Hepatocyte (in vitro differentiated cells): ENCODE results near the gene CYP17A1. TPM values are rescaled to one million over a fixed set of nuclear protein-coding genes. Genes with fewer than 3 reads are reported as not detected.

ENCODE experiments used
- DNase-seq: peaks from one replicate; pipeline ENCODE4 v3.0.0-alpha.2; 2016; ENCODE audit warnings: low spot score
- H2AFZ ChIP-seq: fragments of 200-600 bp; sonication (generic); 2 replicates; pipeline ENCODE4 v1.6.0; 2016; ENCODE audit warnings: antibody characterized with exemption, mild to moderate bottlenecking
- H3K27ac ChIP-seq: fragments of 200-600 bp; sonication (generic); 2 replicates; pipeline ENCODE4 v1.5.1; 2016; ENCODE audit warnings: mild to moderate bottlenecking
- H3K27me3 ChIP-seq: fragments of 200-600 bp; sonication (generic); 2 replicates; pipeline ENCODE4 v1.6.1; 2016
- H3K36me3 ChIP-seq: fragments of 200-600 bp; sonication (generic); replicated peaks from 2 replicates; pipeline ENCODE4 v1.5.1; 2016; ENCODE audit warnings: low read depth; ENCODE audit not compliant: insufficient read depth
- H3K4me1 ChIP-seq: fragments of 200-600 bp; sonication (generic); 2 replicates; pipeline ENCODE4 v1.5.1; 2016; ENCODE audit warnings: mild to moderate bottlenecking, moderate library complexity; ENCODE audit not compliant: insufficient read depth
- H3K4me2 ChIP-seq: fragments of 200-600 bp; sonication (generic); 2 replicates; pipeline ENCODE4 v1.6.0; 2016
- H3K4me3 ChIP-seq: fragments of 200-600 bp; sonication (generic); 2 replicates; pipeline ENCODE4 v1.5.1; 2016; ENCODE audit warnings: mild to moderate bottlenecking
- H3K79me2 ChIP-seq: fragments of 200-600 bp; sonication (generic); 2 replicates; pipeline ENCODE4 v1.6.0; 2017; ENCODE audit warnings: mild to moderate bottlenecking
- H3K9me2 ChIP-seq: fragments of 200-600 bp; sonication (generic); replicated peaks from 2 replicates; pipeline ENCODE4 v1.6.0; 2017; ENCODE audit warnings: mild to moderate bottlenecking; ENCODE audit not compliant: insufficient read depth
- H3K9me3 ChIP-seq: fragments of 200-600 bp; sonication (generic); 2 replicates; pipeline ENCODE4 v1.5.1; 2016; ENCODE audit warnings: low read depth, mild to moderate bottlenecking
- H4K20me1 ChIP-seq: fragments of 200-600 bp; sonication (generic); 2 replicates; pipeline ENCODE4 v1.6.0; 2016; ENCODE audit warnings: mild to moderate bottlenecking; ENCODE audit not compliant: insufficient read depth, poor library complexity, severe bottlenecking
- EZH2 ChIP-seq: fragments of 200-600 bp; sonication (generic); IDR thresholded peaks from 2 replicates; pipeline ENCODE4 v1.6.1; 2016; ENCODE audit warnings: antibody characterized with exemption, mild to moderate bottlenecking, borderline replicate concordance
- EZH2phosphoT487 ChIP-seq: fragments of 200-600 bp; sonication (generic); IDR thresholded peaks from one replicate; pipeline ENCODE4 v1.6.1; 2018; ENCODE audit warnings: antibody characterized with exemption, mild to moderate bottlenecking, low read depth, moderate library complexity; ENCODE audit not compliant: unreplicated experiment, severe bottlenecking
- WGBS: methylation state at CpG from one replicate; pipeline ENCODE4 v1.1.6; 2016; ENCODE audit warnings: low lambda C conversion rate; ENCODE audit errors: missing lambda C conversion rate; 5-methylcytosine and 5-hydroxymethylcytosine counted together
- polyA plus RNA-seq: library from polyadenylated mRNA; unstranded; fragments of >200 nt; fragmentation: Nextera tagmentation; extraction: Ambion mirVana; gene quantifications from 2 replicates; pipeline ENCODE4 v1.2.1, GENCODE V29; 2016
- total RNA-seq: library from RNA; depleted of rRNA; stranded (reverse); fragments of >200 nt; gene quantifications from 2 replicates; pipeline ENCODE4 v1.2.3, GENCODE V29; 2014
- TF ChIP-seq, protein P1 (sequence below): fragments of 200-600 bp; sonication (generic); IDR thresholded peaks from 2 replicates; pipeline ENCODE4 v1.5.1; 2016; ENCODE audit warnings: antibody characterized with exemption, mild to moderate bottlenecking; ENCODE audit not compliant: poor library complexity

CYP17A1 gene
- total and polyA plus RNA-seq, 2 experiments from 2014 or later = not detected

DNA sequence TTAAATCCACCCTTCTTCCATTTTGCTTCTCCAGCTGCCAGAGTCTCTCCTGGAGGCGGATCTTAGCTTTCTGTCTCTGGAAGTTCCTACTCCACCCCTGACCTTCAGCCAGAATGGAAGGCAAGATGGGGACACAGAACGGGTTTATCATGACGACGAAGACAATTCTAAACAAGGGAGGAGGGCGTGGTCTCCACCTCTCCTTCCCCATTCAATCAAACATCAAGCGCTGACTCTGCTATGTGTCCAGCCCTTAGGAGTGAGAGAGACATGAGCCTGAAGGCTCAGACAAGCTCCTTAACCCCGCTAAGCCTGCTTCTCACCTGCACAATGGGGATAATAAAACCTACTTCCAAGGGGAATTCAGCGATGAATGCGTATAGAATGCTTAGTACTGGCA lies 3.1 kb downstream of the CYP17A1 start:
- Histone ChIP-seq H3K36me3 (no peaks in the 10 kb centered on the region), H3K27ac (no peak overlapping the region), H3K79me2 (no peaks in the 10 kb centered on the region), H3K27me3 (no peaks in the 10 kb centered on the region), H3K9me3 (no peaks in the 10 kb centered on the region), H4K20me1 (no peaks in the 10 kb centered on the region), H3K4me3 (no peak overlapping the region), H2AFZ (no peak overlapping the region), H3K4me1 (no peaks in the 10 kb centered on the region), H3K9me2 (no peaks in the 10 kb centered on the region), H3K4me2 (no peak overlapping the region)
- 52% methylated on average over 9 of the region's 9 CpGs for WGBS
- TF ChIP-seq, protein P1, sequence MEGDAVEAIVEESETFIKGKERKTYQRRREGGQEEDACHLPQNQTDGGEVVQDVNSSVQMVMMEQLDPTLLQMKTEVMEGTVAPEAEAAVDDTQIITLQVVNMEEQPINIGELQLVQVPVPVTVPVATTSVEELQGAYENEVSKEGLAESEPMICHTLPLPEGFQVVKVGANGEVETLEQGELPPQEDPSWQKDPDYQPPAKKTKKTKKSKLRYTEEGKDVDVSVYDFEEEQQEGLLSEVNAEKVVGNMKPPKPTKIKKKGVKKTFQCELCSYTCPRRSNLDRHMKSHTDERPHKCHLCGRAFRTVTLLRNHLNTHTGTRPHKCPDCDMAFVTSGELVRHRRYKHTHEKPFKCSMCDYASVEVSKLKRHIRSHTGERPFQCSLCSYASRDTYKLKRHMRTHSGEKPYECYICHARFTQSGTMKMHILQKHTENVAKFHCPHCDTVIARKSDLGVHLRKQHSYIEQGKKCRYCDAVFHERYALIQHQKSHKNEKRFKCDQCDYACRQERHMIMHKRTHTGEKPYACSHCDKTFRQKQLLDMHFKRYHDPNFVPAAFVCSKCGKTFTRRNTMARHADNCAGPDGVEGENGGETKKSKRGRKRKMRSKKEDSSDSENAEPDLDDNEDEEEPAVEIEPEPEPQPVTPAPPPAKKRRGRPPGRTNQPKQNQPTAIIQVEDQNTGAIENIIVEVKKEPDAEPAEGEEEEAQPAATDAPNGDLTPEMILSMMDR = no peak
- TF ChIP-seq EZH2phosphoT487 = no peak
- DNase-seq = no peak

DNA sequence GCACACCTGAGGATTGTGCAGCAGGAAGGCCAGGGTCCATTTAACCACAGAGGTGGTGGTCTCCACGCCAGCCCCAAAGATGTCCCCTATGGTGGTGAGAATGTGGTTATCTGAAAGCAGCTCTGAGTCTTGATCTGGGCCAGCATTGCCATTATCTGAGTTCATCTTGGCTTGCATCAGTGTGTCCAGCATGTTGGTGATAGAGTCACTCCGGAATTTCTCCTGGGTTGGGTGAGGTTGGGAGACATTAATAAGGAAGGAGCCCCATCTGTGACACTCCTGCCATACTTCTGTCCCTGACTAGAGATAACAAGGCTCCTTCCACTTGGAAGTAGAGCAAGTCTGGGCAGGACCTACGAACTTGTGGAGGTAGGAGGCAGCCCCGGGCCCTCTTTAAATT lies 4.2 kb downstream of the CYP17A1 start:
- Histone ChIP-seq H3K4me2 (no peak overlapping the region), H3K9me2 (no peaks in the 10 kb centered on the region), H2AFZ (no peak overlapping the region), H3K27ac (no peak overlapping the region), H3K27me3 (no peaks in the 10 kb centered on the region), H3K4me3 (no peak overlapping the region), H3K9me3 (no peaks in the 10 kb centered on the region), H3K36me3 (no peaks in the 10 kb centered on the region), H3K79me2 (no peaks in the 10 kb centered on the region), H3K4me1 (no peaks in the 10 kb centered on the region), H4K20me1 (no peaks in the 10 kb centered on the region)
- no peak for TF ChIP-seq EZH2
- TF ChIP-seq, protein P1 = no peak
- TF ChIP-seq EZH2phosphoT487 = no peak
- WGBS = 92% methylated on average over 4 of the region's 4 CpGs
- DNase-seq = no peak

DNA sequence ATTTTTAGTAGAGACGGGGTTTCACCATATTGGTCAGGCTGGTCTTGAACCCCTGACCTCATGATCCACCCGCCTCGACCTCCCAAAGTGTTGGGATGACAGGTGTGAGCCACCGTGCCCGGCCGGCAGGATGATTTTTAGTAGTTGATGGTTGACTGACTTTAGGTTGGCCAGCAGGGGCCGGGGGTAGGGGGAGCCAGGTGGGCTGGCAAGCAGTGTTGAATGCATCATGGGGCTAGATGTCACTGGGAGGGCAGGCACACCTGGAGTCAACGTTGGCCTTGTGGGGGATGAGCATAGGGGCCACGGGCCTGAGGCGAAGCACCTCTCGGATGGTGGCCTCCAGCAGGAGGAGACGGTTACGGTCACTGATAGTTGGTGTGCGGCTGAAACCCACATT lies 5.0 kb downstream of the CYP17A1 start:
- WGBS = 94% methylated on average over 14 of the region's 14 CpGs

More for the DNA sequence above, 5.0 kb downstream of the CYP17A1 start:
- no peaks in the 10 kb centered on the region for H3K9me2 ChIP-seq
- no peaks in the 10 kb centered on the region for H3K27me3 ChIP-seq
- no peak overlapping the region for H3K4me3 ChIP-seq
- H2AFZ ChIP-seq = no peak overlapping the region
- H3K79me2 ChIP-seq = no peaks in the 10 kb centered on the region
- no peaks in the 10 kb centered on the region for H3K9me3 ChIP-seq
- no peaks in the 10 kb centered on the region for H4K20me1 ChIP-seq
- TF ChIP-seq, protein P1 = no peak
- TF ChIP-seq EZH2 (no peak), EZH2phosphoT487 (no peak)
- no peak for DNase-seq
- no peaks in the 10 kb centered on the region for H3K36me3 ChIP-seq
- H3K4me2 ChIP-seq = no peak overlapping the region
- H3K27ac ChIP-seq = no peak overlapping the region
- H3K4me1 ChIP-seq = no peaks in the 10 kb centered on the region
